ENCODE measurements around the gene WDR91. TPM values are rescaled to one million over a fixed set of nuclear protein-coding genes. Genes with fewer than 3 reads are reported as not detected.
A peak's percentile ranks its signal among the peaks of the same experiment; 100 is the strongest.

WDR91 gene
- polyA plus RNA-seq, 6 donors from 2014 or later: 2.3 to 5.8 (median 4.5) TPM

- Mint-ChIP-seq H3K36me3 (peaks cover 52 to 63% of the 10 kb centered on the region in 2 donors), H3K4me3 (no peak overlapping the region), H3K9me3 (peaks cover 0 to 1% (median 0%) of the 10 kb centered on the region in 7 donors), H3K4me1 (peaks cover 4 to 15% (median 13%) of the 10 kb centered on the region in 3 donors), H3K27ac (peak overlapping the region in 3 of 6 donors; percentile 30 to 86 (median 51)), H3K27me3 (no peaks in the 10 kb centered on the region)
- DNase-seq (no peak), ATAC-seq (ENCODE audit: low read depth in 2 of 2) (no peak)
Observed at GRCh38 chr7:135189221-135189662, 22.1 kb downstream of the WDR91 start.

GRCh38 chr7:135188298-135188984 is 22.9 kb downstream of the WDR91 start:
- peaks cover 0 to 8% (median 4%) of the 10 kb centered on the region in 7 donors for H3K9me3 Mint-ChIP-seq
- H3K27ac Mint-ChIP-seq: peak overlapping the region in 3 of 6 donors; percentile 30 to 86 (median 32)
- DNase-seq (no peak), ATAC-seq (ENCODE audit: low read depth in 2 of 2) (peak; percentile 88 to 90)
- H3K4me1 Mint-ChIP-seq: peaks cover 4 to 16% (median 13%) of the 10 kb centered on the region in 3 donors
- H3K4me3 Mint-ChIP-seq: peak overlapping the region in 1 of 8 donors; percentile 49
- H3K27me3 Mint-ChIP-seq: no peaks in the 10 kb centered on the region
- peaks cover 57 to 67% of the 10 kb centered on the region in 2 donors for H3K36me3 Mint-ChIP-seq

- ATAC-seq (ENCODE audit: low read depth in 2 of 2) (peak in 1 of 2 donors; percentile 13), DNase-seq (no peak)
- Mint-ChIP-seq H3K36me3 (peaks cover 60 to 65% of the 10 kb centered on the region in 2 donors), H3K4me1 (peaks cover 4 to 13% (median 12%) of the 10 kb centered on the region in 3 donors), H3K27me3 (no peaks in the 10 kb centered on the region), H3K27ac (peak overlapping the region in 3 of 6 donors; percentile 59 to 66 (median 65)), H3K4me3 (no peak overlapping the region), H3K9me3 (peaks cover 5 to 24% (median 13%) of the 10 kb centered on the region in 7 donors)
Observed at GRCh38 chr7:135186841-135187253, 24.5 kb downstream of the WDR91 start.

- H3K36me3 Mint-ChIP-seq: peaks cover 61 to 65% of the 10 kb centered on the region in 2 donors
- H3K27ac Mint-ChIP-seq: peak overlapping the region in 2 of 6 donors; percentile 66 to 80
- ATAC-seq (ENCODE audit: low read depth in 2 of 2) (no peak), DNase-seq (no peak)
- peaks cover 4 to 13% (median 12%) of the 10 kb centered on the region in 3 donors for H3K4me1 Mint-ChIP-seq
- H3K9me3 Mint-ChIP-seq: peaks cover 5 to 31% (median 19%) of the 10 kb centered on the region in 7 donors
- H3K4me3 Mint-ChIP-seq: no peak overlapping the region
- no peaks in the 10 kb centered on the region for H3K27me3 Mint-ChIP-seq
Observed at GRCh38 chr7:135186261-135186540, 25.1 kb downstream of the WDR91 start.

- H3K9me3 Mint-ChIP-seq: peaks cover 5 to 35% (median 25%) of the 10 kb centered on the region in 7 donors
- H3K4me1 Mint-ChIP-seq: peaks cover 4 to 13% (median 12%) of the 10 kb centered on the region in 3 donors
- DNase-seq (no peak), ATAC-seq (ENCODE audit: low read depth in 2 of 2) (no peak)
- peak overlapping the region in 2 of 6 donors; percentile 67 to 87 for H3K27ac Mint-ChIP-seq
- H3K27me3 Mint-ChIP-seq: no peaks in the 10 kb centered on the region
- H3K4me3 Mint-ChIP-seq: peak overlapping the region in 1 of 8 donors; percentile 21
- H3K36me3 Mint-ChIP-seq: peaks cover 61% of the 10 kb centered on the region in 2 donors
Observed at GRCh38 chr7:135185471-135186260, 25.7 kb downstream of the WDR91 start.

GRCh38 chr7:135184254-135184841 is 27.0 kb downstream of the WDR91 start:
- DNase-seq: no peak
- peak overlapping the region in 2 of 6 donors; percentile 64 to 67 for H3K27ac Mint-ChIP-seq
- H3K9me3 Mint-ChIP-seq: peaks cover 5 to 43% (median 32%) of the 10 kb centered on the region in 7 donors
- H3K36me3 Mint-ChIP-seq: peaks cover 53 to 65% of the 10 kb centered on the region in 2 donors
- H3K4me3 Mint-ChIP-seq: no peak overlapping the region
- H3K4me1 Mint-ChIP-seq: peaks cover 4 to 13% (median 12%) of the 10 kb centered on the region in 3 donors
- no peak for ATAC-seq (ENCODE audit: low read depth in 2 of 2)
- no peaks in the 10 kb centered on the region for H3K27me3 Mint-ChIP-seq

- Mint-ChIP-seq H3K4me1 (peaks cover 0 to 6% (median 6%) of the 10 kb centered on the region in 3 donors), H3K9me3 (peaks cover 5 to 50% (median 41%) of the 10 kb centered on the region in 7 donors), H3K27ac (peak overlapping the region in 1 of 6 donors; percentile 59), H3K4me3 (no peak overlapping the region), H3K36me3 (peaks cover 59 to 66% of the 10 kb centered on the region in 2 donors), H3K27me3 (no peaks in the 10 kb centered on the region)
- ATAC-seq (ENCODE audit: low read depth in 2 of 2) (no peak), DNase-seq (no peak)
Observed at GRCh38 chr7:135183478-135183877, 27.8 kb downstream of the WDR91 start.

- no peak overlapping the region for H3K4me3 Mint-ChIP-seq
- peaks cover 5 to 53% (median 42%) of the 10 kb centered on the region in 7 donors for H3K9me3 Mint-ChIP-seq
- DNase-seq (no peak), ATAC-seq (ENCODE audit: low read depth in 2 of 2) (no peak)
- no peaks in the 10 kb centered on the region for H3K27me3 Mint-ChIP-seq
- peaks cover 51 to 61% of the 10 kb centered on the region in 2 donors for H3K36me3 Mint-ChIP-seq
- H3K4me1 Mint-ChIP-seq: peaks cover 0 to 4% (median 0%) of the 10 kb centered on the region in 3 donors
- H3K27ac Mint-ChIP-seq: no peak overlapping the region
Observed at GRCh38 chr7:135181929-135182678, 29.2 kb downstream of the WDR91 start.

GRCh38 chr7:135181261-135181928 is 29.9 kb downstream of the WDR91 start:
- Mint-ChIP-seq H3K27me3 (no peaks in the 10 kb centered on the region), H3K4me3 (no peak overlapping the region), H3K4me1 (peaks cover 0 to 4% (median 0%) of the 10 kb centered on the region in 3 donors), H3K27ac (no peak overlapping the region), H3K9me3 (peaks cover 5 to 53% (median 42%) of the 10 kb centered on the region in 7 donors), H3K36me3 (peaks cover 46 to 61% of the 10 kb centered on the region in 2 donors)
- ATAC-seq (ENCODE audit: low read depth in 2 of 2) (no peak), DNase-seq (no peak)

- Mint-ChIP-seq H3K4me1 (peaks cover 0 to 4% (median 0%) of the 10 kb centered on the region in 3 donors), H3K27ac (peak overlapping the region in 1 of 6 donors; percentile 42), H3K27me3 (no peaks in the 10 kb centered on the region), H3K4me3 (no peak overlapping the region), H3K9me3 (peaks cover 5 to 53% (median 42%) of the 10 kb centered on the region in 7 donors), H3K36me3 (peaks cover 39 to 52% of the 10 kb centered on the region in 2 donors)
- ATAC-seq (ENCODE audit: low read depth in 2 of 2) (no peak), DNase-seq (no peak)
Observed at GRCh38 chr7:135180122-135180521, 31.2 kb downstream of the WDR91 start.

GRCh38 chr7:135179321-135179925 is 31.9 kb downstream of the WDR91 start:
- ATAC-seq (ENCODE audit: low read depth in 2 of 2) (no peak), DNase-seq (no peak)
- Mint-ChIP-seq H3K36me3 (peaks cover 37 to 50% of the 10 kb centered on the region in 2 donors), H3K4me1 (peaks cover 0 to 4% (median 0%) of the 10 kb centered on the region in 3 donors), H3K27me3 (no peaks in the 10 kb centered on the region), H3K4me3 (no peak overlapping the region), H3K9me3 (peaks cover 5 to 53% (median 42%) of the 10 kb centered on the region in 7 donors), H3K27ac (no peak overlapping the region)

GRCh38 chr7:135178364-135178763 is 33.0 kb downstream of the WDR91 start:
- Mint-ChIP-seq H3K27me3 (no peaks in the 10 kb centered on the region), H3K27ac (no peak overlapping the region), H3K9me3 (peaks cover under 1 to 45% (median 38%) of the 10 kb centered on the region in 7 donors), H3K4me1 (peaks cover 0 to under 1% (median 0%) of the 10 kb centered on the region in 3 donors), H3K36me3 (peaks cover 26 to 39% of the 10 kb centered on the region in 2 donors), H3K4me3 (peak overlapping the region in 1 of 8 donors; percentile 40)
- ATAC-seq (ENCODE audit: low read depth in 2 of 2) (no peak), DNase-seq (no peak)
